Measurements from ENCODE around the gene REEP6. TPM values are rescaled to one million over a fixed set of nuclear protein-coding genes. Genes with fewer than 3 reads are reported as not detected.
A peak's percentile ranks its signal among the peaks of the same experiment; 100 is the strongest.
"Not testable (repeated sequence)": the region's sequence is repeated elsewhere in the genome, so short reads cannot be mapped to it uniquely, and the experiment has no call there.

REEP6 gene
- total RNA-seq, 2 donors from 2014 or later, result 1.8 to 2.3 TPM

- no peak for ATAC-seq
- H3K36me3 Mint-ChIP-seq (ENCODE audit: low read depth), result no peaks in the 10 kb centered on the region
- H3K9me3 ChIP-seq (ENCODE audit: control insufficient read depth, low read length, poor library complexity, severe bottlenecking), result no peaks in the 10 kb centered on the region
- H3K27ac Mint-ChIP-seq, result no peak overlapping the region
- no peaks in the 10 kb centered on the region for H3K27me3 Mint-ChIP-seq
- H3K4me1 Mint-ChIP-seq, result peaks cover 5% of the 10 kb centered on the region
- H3K4me3 Mint-ChIP-seq, result no peak overlapping the region
- DNase-seq, result no peak
Observed at GRCh38 chr19:1495799-1496713, 5.1 kb downstream of the REEP6 start.

DNA sequence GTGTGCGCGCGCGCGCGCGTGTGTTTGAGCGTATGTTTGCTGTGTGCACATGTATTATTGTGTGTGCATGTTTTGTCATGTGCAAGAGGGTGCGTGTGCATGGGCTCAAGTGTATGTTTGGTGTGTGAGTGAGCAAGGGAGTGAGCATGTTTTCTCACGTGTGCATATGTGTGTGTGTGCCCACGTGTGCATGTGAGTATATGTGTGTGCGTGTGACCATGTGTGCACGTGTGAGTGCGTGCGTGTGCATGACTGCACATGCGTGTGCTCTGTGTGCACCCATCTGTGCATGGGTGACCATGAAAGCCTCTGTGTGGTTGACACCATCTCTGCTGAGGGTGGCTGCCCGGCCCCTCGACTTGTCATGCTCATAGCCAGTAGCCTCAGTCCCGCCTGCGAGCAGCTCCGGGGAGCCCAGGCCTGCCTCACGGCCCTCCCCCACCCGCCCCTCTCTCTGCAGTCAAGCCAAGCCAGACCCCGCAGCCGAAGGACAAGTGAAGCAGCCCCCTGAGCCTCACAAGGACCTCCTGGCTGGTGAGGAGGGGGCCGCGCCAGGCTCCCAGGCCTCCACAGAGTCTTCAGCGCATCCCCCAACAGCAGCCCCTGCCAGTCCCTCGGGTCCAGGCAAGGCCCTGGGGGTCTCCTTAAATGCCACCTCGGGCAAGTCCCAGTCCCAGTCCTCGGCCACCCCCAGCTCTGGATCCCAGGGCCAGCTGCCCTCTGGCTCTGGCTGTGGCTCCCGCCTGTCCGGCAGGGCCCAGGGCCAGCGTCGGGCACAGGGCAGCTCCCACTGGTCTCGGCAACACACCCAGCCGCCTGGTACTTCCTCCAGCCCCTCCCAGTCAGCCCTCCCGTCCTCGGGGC lies 6.0 kb downstream of the REEP6 start:
- Mint-ChIP-seq H3K27ac (no peak overlapping the region), H3K4me1 (peaks cover under 1% of the 10 kb centered on the region), H3K27me3 (no peaks in the 10 kb centered on the region), H3K4me3 (no peak overlapping the region), H3K36me3 (ENCODE audit: low read depth) (no peaks in the 10 kb centered on the region)
- H3K9me3 ChIP-seq (ENCODE audit: control insufficient read depth, low read length, poor library complexity, severe bottlenecking), result no peaks in the 10 kb centered on the region
- no peak for ATAC-seq
- no peak for DNase-seq

GRCh38 chr19:1497578-1498235 lies 6.7 kb downstream of the REEP6 start:
- Mint-ChIP-seq H3K27ac (no peak overlapping the region), H3K4me1 (no peaks in the 10 kb centered on the region), H3K4me3 (no peak overlapping the region), H3K27me3 (no peaks in the 10 kb centered on the region), H3K36me3 (ENCODE audit: low read depth) (no peaks in the 10 kb centered on the region)
- ATAC-seq (no peak), DNase-seq (no peak)
- no peaks in the 10 kb centered on the region for H3K9me3 ChIP-seq (ENCODE audit: control insufficient read depth, low read length, poor library complexity, severe bottlenecking)

DNA sequence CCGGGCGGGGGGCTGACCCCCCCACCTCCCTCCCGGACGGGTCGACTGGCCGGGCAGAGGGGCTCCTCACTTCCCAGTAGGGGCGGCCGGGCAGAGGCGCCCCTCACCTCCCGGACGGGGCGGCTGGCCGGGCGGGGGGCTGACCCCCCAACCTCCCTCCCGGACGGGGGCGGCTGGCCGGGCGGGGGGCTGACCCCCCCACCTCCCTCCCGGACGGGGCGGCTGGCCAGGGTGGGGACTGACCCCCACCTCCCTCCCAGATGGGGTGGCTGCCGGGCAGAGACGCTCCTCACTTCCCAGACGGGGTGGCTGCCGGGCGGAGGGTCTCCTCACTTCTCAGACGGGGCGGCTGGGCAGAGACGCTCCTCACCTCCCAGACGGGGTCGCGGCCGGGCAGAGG lies 8.2 kb downstream of the REEP6 start:
- not testable (repeated sequence) for DNase-seq; H3K9me3 ChIP-seq (ENCODE audit: control insufficient read depth, low read length, poor library complexity, severe bottlenecking); H3K4me3 Mint-ChIP-seq; H3K27me3 Mint-ChIP-seq; H3K4me1 Mint-ChIP-seq; H3K27ac Mint-ChIP-seq; ATAC-seq; H3K36me3 Mint-ChIP-seq (ENCODE audit: low read depth)

DNA sequence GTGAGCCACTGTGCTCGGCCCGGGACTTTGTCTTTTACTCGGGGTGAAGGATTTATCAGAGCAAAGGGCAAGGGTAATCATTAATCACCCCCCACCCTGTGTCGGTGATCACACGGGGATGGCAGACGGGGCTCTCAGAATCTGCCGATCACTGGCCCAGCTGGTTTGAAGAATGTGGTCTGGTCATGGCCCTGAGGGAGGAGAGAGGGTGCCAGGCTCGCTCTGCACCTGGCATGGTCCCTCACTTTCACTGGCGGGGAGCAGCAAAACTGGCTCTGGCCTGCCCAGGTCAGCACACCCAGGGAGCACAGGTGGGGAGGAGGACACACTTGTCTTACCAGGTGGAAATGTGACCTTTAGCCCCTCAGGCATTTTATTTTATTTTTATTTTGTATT lies 10.2 kb downstream of the REEP6 start:
- no peaks in the 10 kb centered on the region for H3K9me3 ChIP-seq (ENCODE audit: control insufficient read depth, low read length, poor library complexity, severe bottlenecking)
- DNase-seq, result no peak
- Mint-ChIP-seq H3K4me1 (peaks cover 2% of the 10 kb centered on the region), H3K27ac (peak overlapping the region; percentile 16), H3K36me3 (ENCODE audit: low read depth) (no peaks in the 10 kb centered on the region), H3K4me3 (no peak overlapping the region), H3K27me3 (no peaks in the 10 kb centered on the region)
- ATAC-seq, result no peak

- Mint-ChIP-seq H3K27me3 (no peaks in the 10 kb centered on the region), H3K4me3 (no peak overlapping the region), H3K36me3 (ENCODE audit: low read depth) (no peaks in the 10 kb centered on the region), H3K27ac (no peak overlapping the region), H3K4me1 (peaks cover 3% of the 10 kb centered on the region)
- ATAC-seq (no peak), DNase-seq (no peak)
- no peaks in the 10 kb centered on the region for H3K9me3 ChIP-seq (ENCODE audit: control insufficient read depth, low read length, poor library complexity, severe bottlenecking)
Observed at GRCh38 chr19:1502433-1503088, 11.6 kb downstream of the REEP6 start.

DNA sequence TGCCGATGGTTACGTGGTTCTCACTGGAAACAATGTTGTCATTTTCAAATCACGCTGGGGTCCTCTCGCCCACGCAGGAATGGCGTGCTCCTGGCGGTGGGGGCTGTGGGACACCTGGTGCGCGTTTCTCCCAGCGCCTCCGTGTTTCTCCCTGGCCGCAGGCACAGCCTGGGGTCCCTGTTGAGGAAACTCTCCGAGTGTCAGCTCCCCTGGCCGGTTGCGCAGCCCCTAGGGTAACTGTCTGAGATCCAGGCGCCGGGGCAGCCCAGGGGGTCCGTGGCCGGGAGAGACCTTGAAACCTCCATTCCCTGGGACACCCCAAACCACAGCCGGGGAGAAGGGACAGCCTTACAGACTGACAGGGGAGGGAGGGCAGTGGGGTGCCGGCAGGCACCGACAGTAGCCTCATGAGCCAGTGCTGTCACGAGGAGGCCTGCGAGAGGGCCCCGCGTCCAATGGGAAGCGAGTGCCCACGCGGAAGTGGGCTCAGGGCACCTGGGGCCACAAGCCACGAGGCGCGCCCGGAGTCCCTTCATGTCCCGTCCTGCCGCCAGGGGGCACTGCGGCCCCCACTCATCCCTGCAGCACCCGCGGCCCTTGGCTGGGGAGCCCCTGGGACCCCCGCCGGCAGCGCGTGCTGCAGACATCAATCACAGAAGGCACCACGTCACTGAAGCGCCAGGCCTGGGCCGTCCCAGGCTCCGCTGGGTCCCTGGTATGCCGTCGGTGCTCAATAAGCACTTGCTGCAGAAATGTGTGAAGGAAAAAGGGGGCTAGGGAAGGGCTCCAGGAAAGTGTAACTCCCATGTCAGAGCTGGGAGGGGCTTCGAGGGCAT lies 12.3 kb downstream of the REEP6 start:
- H3K27me3 Mint-ChIP-seq, result no peaks in the 10 kb centered on the region
- ATAC-seq (no peak), DNase-seq (peak; percentile 51 to 58 (median 57))
- no peaks in the 10 kb centered on the region for H3K9me3 ChIP-seq (ENCODE audit: control insufficient read depth, low read length, poor library complexity, severe bottlenecking)
- H3K27ac Mint-ChIP-seq, result no peak overlapping the region
- H3K36me3 Mint-ChIP-seq (ENCODE audit: low read depth), result no peaks in the 10 kb centered on the region
- no peak overlapping the region for H3K4me3 Mint-ChIP-seq
- H3K4me1 Mint-ChIP-seq, result peaks cover 8% of the 10 kb centered on the region

GRCh38 chr19:1503925-1504773 lies 13.2 kb downstream of the REEP6 start:
- no peaks in the 10 kb centered on the region for H3K9me3 ChIP-seq (ENCODE audit: control insufficient read depth, low read length, poor library complexity, severe bottlenecking)
- H3K27ac Mint-ChIP-seq, result no peak overlapping the region
- H3K4me3 Mint-ChIP-seq, result no peak overlapping the region
- no peaks in the 10 kb centered on the region for H3K36me3 Mint-ChIP-seq (ENCODE audit: low read depth)
- ATAC-seq (no peak), DNase-seq (no peak)
- H3K4me1 Mint-ChIP-seq, result peaks cover 8% of the 10 kb centered on the region
- no peaks in the 10 kb centered on the region for H3K27me3 Mint-ChIP-seq

DNA sequence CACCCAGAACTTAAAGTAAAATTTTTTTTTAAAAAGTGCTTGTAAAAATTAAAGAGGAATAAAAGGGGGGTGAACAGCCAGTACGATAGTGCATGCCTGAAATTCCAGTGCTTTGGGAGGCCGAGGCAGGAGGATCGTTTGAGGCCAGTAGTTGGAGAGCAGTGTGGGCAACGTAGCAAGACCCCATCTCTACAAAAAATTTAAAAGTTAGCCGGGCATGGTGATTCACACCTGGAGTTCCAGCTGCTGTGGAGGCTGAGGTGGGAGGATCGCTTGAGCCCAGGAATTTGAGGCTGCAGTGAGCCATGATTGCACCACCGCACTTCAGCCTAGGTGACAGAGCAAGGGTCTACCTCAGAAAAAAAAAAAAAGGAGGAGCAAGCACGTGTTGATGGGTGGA lies 14.0 kb downstream of the REEP6 start:
- Mint-ChIP-seq H3K4me3 (no peak overlapping the region), H3K27ac (no peak overlapping the region), H3K4me1 (peaks cover 8% of the 10 kb centered on the region), H3K27me3 (no peaks in the 10 kb centered on the region), H3K36me3 (ENCODE audit: low read depth) (peaks cover 3% of the 10 kb centered on the region)
- no peak for DNase-seq
- ATAC-seq, result no peak
- H3K9me3 ChIP-seq (ENCODE audit: control insufficient read depth, low read length, poor library complexity, severe bottlenecking), result no peaks in the 10 kb centered on the region

- no peak overlapping the region for H3K4me3 Mint-ChIP-seq
- DNase-seq, result no peak
- no peaks in the 10 kb centered on the region for H3K9me3 ChIP-seq (ENCODE audit: control insufficient read depth, low read length, poor library complexity, severe bottlenecking)
- no peak overlapping the region for H3K27ac Mint-ChIP-seq
- no peaks in the 10 kb centered on the region for H3K27me3 Mint-ChIP-seq
- peaks cover 8% of the 10 kb centered on the region for H3K4me1 Mint-ChIP-seq
- peaks cover 4% of the 10 kb centered on the region for H3K36me3 Mint-ChIP-seq (ENCODE audit: low read depth)
- ATAC-seq, result no peak
Observed at GRCh38 chr19:1505991-1506881, 15.3 kb downstream of the REEP6 start.

DNA sequence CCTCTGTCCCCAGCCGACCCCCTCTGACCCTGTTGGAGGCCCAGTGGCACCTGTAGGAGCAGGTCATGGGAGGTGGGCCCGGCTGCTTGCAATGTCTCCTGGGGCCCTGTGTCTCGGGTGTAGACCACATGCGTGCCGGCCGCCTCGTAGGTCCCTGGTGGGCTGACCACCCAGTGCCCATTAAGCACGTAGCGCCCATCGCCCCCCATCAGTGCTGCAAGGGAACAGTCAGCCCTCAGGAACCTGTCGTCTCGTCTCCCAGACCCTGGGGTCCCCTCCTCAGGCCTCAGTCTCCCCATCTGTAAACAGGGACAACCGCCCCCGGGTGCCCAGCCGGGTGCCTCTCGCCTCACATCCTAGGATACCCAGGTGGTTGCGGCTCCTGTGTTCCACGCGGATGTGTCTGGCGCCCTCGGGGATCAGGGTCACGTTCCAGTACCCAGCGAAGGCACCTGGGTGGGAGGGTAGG lies 16.2 kb downstream of the REEP6 start:
- no peaks in the 10 kb centered on the region for H3K27me3 Mint-ChIP-seq
- DNase-seq, result no peak
- peaks cover 4% of the 10 kb centered on the region for H3K36me3 Mint-ChIP-seq (ENCODE audit: low read depth)
- peak overlapping the region; percentile 35 for H3K27ac Mint-ChIP-seq
- H3K9me3 ChIP-seq (ENCODE audit: control insufficient read depth, low read length, poor library complexity, severe bottlenecking), result no peaks in the 10 kb centered on the region
- H3K4me3 Mint-ChIP-seq, result no peak overlapping the region
- no peak for ATAC-seq
- H3K4me1 Mint-ChIP-seq, result peaks cover 8% of the 10 kb centered on the region
